AG08395 (cell line): ENCODE results near the gene DHCR7.

Experiments
- DNase-seq: peaks from one replicate; pipeline ENCODE4 v3.0.0; 2012; ENCODE audit warnings: mixed read lengths, low spot score

Gene DHCR7

DNA sequence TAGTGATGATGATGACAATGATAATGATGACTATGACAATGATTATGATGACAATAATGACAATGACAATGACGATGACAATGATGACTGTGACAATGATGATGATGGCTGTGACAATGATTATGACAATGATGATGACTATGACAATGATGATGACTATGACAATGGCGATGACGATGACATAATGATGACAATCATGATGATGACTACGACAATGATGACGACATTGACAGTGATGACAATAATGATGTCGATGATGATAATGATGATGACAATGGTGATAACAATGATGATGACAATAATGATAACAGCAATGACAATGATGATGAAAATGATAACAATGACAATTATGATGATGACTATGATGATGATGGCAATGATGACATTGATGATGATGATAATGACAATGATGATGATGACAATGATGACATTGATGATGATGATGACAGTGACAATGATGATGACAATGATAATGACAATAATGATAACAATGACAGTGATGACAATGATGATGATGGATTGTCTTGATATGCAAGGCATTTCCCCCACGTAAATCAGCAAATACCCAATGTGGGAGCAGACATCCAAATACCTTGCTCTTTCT is 37.7 kb downstream of the DHCR7 start:
- DNase-seq: no peak

DNA sequence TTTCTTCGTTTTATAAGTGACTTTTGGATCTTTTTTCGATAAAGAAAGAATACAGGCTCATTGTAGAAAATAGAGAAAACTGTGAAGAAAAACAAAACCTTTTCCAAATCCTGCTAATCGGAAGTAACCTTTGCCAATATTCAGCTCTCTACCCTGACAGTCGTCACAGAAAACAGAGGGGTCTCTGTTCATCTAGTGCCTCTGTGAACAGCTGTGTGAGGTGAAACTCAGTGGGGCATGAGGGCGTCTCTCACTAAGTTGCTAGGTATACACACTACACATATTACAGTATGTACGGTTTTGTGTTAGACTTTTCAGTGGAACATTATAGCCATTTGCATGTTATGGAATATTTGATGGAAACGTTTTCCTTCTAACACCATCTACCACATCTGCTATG is 39.4 kb downstream of the DHCR7 start:
- DNase-seq: no peak

DNA sequence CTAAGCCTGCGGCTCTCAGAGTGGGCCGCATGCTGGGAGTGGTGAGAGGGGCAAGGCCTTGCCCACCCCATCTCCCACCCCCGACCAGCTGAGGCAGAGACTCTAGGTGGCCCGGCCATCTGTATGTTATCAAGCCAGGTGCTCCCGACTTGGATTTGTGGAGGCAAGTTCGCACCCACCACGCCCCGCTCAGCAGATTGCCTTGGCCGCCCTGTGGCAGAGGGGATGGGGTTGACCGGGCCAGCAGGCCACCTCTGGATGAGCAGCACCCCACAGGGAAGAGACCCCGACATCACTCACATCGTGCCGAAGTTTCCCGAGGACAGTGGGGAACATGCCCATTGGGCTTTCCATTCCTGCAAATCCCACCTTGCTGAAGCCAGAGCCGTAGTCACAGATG is 40.8 kb downstream of the DHCR7 start:
- no peak for DNase-seq

DNA sequence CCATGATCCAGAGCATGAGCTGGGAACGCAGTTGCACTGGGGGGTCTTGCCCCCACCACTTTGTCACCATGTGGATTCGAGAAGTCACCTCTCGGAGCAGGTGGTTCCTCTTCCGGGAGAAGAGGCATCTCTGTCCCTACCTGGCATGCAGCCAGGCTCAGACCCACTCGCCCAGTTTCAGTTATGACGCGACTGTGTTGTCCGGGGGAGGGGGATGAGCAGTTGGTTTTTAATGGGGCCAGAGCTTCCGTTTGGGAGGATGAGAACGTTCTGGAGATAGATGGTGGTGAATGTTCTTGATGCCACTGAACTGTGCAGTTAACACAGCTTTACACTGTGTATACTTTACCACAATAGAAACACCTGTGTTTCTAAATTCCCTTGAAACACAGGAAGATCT is 41.5 kb downstream of the DHCR7 start:
- DNase-seq: no peak

DNA sequence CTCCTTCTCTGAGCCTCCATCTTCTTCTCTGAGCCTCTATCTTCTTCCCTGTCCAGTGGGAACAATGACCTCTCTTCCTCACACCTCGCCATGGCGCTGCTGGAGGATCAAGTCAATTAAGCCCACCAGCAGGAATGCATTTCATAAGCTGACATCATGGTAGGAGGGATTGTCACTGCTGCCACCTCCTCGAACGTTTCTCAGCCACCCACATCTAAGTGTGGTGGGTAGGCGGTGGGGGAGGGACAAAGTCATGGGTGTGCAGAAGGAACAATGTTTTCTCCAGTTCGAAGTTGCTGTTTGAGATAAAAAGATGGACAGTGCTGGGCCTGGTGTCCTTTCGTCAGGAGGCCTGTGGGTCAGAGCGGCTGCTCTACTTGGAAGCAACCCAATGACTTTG is 44.0 kb downstream of the DHCR7 start:
- no peak for DNase-seq

DNA sequence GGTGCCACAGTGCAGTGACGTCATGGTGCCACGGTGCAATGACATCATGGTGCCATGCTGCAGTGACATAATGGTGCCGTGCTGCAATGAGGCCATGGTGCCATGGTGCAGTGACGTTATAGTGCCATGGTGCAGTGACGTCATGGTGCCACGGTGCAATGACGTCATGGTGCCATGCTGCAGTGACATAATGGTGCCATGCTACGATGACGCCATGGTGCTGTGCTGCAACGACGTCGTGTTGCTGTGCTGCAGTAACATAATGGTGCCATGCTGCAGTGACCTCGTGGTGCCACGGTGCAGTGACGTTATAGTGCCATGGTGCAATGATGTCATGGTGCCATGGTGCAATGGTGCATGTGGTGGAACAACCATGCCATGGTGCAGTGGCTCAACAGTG is 45.3 kb downstream of the DHCR7 start:
- no peak for DNase-seq

DNA sequence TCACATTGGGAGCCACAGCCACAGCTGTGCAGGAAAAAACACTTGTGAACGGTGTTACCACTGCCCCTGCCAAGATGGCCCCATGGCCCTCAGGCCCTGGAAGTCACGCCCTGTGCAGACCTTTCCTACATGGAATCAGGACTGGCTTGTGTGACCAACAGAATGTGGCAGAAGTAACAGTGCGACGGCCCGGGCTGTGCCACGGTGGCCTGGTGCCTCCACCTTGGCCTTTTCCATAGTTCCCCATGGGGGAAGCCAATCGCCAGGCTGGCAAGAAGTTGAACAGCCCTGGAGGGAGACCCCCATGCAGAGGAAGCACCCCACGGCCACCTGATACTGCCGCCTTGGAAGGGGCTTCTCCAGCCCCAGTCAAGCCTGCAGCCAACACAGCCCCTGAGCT is 48.0 kb downstream of the DHCR7 start:
- DNase-seq: no peak

DNA sequence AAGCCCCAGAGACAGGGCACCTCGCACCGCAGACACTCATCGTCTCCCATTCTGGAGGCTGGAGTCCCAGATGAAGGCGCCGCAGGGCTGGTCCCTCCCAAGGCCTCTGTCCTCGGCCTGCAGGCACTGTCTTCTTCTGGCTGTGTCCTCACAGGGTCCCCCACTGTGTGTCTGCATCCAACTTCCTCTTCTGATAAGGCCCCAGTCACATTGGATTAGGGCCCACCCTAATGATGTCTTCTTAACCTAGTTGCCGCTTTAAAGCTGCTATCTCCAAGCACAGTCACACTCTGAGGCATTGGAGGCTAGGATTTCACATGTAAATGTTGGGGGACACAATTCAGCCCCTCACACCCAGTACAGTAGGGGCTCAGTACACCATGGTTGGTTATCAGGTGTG is 48.9 kb downstream of the DHCR7 start:
- DNase-seq: no peak

DNA sequence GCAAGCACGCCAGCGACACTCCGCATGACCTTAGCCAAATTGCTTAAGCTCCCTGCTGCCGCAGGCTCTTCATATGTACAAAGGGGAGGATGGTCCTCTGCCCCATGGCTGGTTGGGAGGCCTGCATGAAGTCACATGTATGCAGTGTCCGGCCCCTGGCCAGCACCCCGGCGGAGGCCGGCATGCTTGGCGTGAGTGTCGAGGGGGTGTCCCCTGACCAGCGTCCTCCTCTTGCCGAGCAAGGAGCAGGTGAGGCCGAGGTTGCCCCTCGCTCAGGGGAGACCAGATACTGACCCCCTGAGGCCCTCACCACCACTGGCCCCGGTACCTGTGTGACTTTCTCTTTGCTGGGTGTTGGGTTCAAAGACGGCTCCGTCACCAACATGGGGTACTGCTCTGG is 50.2 kb downstream of the DHCR7 start:
- no peak for DNase-seq

DNA sequence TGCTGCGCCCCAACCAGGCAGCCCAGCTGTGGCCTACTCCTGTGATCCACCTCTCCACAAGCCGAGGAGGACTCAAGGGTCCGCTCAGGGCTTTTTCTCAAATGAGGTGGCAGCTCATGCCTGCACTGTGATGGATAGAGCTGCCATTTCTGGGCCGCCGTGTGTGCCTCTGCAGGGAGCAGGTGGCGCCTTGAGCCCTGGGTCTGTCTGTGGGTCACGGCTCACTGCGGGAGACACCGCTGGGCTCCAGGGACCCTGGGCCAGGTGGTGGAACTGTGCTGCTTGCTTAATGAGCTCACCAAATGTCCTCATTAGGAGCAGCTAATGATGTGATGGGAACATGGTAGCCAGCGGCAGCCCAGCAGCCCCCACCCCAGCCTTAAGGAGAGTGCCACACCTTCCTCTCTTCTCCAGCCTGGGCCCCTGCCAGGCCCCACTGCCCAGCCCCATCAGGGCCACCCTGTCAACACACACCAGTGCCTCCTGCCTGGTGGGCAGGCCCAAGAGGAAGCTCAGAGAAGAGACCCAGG is 50.8 kb downstream of the DHCR7 start:
- no peak for DNase-seq

DNA sequence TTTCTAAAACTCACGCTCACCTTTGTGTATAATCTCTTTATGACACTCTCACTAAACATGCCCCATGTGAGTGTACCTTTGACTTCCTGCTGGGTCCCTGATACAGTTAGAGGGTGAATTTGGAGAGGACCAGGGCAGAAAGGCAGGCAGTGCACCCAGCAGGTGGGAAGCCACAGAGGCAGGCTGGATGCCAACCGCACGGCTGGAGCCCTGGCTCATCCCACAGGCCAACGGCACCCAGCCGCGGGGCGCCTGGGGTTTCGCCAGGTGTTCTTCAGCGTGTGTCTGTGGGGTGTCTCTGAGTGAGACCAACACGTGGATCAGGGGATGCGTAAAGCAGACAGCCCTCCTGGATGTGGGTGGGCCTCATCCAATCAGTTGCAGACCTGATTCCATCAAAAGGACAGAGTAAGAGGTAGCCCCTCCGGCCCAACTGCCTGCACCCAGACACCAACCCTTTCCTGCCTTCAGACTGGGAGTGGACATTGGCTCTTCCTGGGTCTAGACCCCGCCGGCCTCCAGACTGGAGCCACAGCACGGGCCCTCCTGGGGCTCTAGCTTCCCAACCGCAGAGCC is 51.6 kb downstream of the DHCR7 start:
- no peak for DNase-seq

DNA sequence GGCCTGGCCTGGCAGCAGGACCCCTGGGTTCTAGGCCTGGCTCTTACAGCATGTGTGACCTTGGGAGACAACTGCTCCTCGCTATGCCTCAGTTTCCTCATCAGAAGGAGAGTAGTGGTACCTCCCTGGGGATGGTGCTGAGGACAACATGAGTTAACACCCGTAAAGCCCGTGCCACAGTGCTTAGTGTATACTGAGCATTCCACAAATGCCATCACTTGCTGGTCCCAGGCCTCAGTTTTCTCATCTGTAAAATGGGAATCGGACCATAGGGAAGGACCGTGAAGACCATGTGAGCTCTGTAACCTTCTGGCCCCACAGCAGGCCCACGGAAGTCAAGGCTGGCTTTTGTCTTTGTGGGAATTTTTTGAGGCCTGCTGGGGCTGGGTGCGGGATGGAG is 52.4 kb downstream of the DHCR7 start:
- DNase-seq: no peak

DNA sequence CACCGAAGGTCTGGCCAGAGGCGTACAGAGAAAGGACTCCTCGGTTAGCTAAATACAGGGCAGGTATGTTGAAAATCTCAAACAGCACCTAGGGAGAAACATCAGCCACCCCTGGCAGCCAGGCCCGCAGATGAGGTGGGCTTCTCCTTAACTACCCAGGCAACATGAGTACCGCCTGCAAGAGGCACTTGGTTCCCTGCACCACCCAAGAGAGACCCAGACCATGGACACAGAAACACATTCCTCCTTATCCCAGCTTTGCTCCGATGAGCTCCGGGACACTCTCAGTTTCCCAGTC is 53.0 kb downstream of the DHCR7 start:
- no peak for DNase-seq

DNA sequence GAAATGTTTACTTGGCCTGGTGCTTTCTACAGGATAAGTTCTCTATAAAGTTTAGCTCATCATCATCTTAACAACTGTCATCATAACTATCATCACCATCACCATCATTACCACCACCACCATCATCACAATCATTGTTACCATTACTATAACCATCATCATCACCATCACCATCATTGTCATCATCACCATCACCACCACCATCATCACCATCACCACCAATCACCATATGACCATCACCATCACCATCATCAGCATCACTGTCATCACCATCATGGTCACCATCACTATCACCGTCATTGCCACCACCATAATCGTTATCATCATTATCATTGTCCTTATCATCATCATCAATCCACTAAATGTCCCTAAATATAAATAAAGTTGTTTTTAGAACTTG is 54.9 kb downstream of the DHCR7 start:
- DNase-seq: no peak

DNA sequence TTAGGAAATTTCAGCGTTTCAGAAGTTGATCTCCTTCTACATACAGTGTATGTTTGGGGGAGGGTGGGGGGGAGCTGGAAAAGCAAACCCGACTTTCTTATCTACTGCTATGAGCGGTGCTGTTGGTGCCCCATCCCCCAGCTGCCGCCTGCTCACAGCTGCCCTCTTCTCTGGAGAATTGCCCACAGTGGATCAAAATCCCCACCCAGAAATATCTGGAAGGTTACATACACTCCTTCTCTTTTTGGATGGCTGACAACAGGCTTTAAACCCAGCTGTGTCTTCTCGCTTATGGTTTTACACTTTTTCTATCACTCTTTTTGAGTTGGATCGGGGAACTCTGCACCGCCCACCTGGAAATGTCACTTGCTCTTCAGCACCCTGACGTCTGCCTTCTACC is 56.4 kb downstream of the DHCR7 start:
- DNase-seq: no peak

DNA sequence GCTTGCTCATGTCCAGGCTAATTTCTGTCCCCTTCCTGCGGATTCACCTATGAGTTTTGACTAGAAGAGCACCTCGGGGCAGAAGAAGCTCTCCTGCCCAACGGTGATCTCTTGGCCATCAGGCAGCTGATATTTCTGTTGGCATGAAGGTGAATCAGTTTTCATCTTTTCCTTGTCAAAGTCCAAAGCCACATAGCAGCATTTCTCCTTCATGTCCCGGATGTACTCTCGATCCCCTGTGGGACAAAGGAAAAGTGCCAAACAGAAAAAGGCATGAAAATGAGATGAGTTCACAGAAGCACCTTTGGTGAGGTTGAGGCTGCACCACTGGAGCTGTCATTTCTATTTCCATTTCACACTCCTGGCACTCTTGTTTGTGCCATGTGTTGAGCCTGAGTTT is 56.8 kb downstream of the DHCR7 start:
- no peak for DNase-seq

DNA sequence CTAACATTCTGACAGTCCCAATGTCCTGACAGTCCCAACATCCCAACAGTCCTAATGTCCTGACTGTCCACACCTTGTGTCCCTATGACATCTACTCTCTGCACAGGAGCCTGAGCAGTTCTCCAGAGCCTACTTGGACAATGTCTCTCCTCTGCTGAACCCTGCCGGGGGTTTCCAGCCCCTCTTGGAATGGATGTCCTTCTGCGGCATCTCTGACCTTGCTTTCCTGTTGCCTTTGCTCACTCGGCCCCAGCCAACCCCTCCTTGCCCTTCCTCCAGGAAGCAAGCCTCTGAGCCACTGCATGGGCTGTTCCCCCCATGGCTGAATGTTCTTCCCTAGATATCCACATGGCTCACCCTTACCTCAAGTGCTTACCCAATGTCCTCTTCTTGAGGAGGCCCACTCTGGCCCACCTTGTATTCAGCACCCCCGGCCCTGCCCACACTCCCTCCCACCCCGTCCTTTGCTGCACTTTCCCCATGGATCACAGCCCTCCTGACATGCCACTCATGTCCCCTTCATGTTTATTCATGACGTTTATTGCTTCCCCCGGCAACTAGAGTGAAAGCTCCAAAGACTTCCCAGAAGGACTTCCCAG is 59.5 kb downstream of the DHCR7 start:
- no peak for DNase-seq

DNA sequence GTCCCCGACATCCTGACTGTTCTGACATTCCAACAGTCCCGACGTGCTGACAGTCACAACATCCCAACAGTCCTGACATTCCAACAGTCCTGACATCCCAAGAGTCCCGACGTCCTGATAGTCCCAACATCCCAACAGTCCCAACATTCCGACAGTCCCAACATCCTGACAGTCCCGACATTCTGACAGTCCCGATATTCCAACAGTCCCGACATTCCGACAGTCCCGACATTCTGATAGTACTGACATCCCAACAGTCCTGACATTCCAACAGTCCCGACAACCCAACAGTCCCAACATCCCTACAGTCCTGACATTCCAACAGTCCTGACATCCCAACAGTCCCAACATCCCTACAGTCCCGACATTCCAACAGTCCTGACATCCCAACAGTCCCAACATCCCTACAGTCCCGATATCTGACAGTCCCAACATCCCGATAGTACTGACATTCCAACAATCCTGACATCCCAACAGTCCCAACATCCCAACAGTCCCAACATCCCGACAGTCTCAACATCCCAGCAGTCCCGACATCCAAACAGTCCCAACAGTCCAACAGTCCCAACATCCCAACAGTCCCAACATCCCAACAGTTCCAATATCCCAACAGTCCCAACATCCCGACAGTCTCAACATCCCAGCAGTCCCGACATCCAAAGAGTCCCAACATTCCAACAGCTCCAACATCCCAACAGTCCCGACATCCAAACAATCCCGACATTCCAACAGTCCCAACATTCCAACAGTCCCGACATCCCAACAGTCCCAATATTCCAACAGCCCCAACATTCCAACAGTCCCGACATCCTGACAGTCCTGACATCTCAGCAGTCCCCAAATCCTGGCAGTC is 60.2 kb downstream of the DHCR7 start:
- DNase-seq: no peak

DNA sequence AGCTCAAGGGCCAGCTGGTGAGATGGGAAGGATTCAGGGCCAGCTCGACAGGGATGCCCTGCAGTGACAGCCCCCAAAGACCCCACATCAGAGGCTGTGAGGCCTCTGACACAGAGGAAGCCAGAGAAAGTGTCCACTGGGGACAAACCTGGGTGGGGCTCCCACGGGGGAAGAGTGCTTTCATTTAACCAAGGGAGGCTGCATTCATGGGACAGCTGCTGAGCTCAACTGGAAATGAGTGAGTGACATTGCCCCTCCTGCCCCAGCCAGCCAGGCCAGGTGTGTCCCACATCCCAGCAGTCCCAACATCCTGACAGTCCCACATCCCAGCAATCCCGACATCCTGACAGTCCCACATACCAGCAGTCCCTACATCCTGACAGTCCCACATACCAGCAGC is 61.0 kb downstream of the DHCR7 start:
- no peak for DNase-seq

DNA sequence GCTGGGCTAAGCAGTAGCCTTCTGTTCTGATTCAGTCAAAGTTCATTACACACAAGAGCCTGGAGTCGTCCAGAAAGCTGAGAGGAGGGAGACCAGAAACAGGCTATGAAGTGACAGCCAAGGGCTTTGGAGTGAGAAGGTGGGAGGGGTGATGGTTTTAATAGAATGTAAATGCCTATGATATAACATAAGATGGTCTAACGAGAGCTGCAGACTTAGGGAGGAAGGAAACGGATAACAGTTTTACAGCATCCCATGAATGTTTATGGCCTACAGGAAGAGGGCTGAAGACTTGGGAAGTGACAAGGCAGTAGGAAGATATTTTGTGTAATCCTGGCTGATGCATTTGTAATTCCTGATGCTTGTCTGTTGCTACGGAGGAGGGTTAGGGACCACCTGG is 62.0 kb downstream of the DHCR7 start:
- no peak for DNase-seq

DNA sequence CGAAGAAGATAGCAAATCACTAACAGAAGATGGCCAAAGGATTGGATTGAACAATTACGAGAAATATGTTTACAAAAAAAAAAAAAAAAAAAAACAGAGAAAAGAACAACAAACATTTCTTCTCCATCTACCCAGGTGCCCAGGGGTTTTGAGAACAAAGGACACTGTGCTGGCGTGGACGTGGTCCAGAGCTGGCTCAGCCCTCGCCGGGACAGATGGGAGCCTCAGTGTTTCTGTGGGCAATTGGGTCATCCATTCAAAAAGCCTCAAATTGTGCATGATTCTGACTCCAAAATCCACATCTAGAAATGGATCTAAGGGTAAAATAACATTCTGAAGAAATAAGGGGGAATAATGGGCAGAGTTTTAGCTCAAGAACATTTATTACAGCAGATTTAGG is 63.1 kb downstream of the DHCR7 start:
- DNase-seq: no peak

DNA sequence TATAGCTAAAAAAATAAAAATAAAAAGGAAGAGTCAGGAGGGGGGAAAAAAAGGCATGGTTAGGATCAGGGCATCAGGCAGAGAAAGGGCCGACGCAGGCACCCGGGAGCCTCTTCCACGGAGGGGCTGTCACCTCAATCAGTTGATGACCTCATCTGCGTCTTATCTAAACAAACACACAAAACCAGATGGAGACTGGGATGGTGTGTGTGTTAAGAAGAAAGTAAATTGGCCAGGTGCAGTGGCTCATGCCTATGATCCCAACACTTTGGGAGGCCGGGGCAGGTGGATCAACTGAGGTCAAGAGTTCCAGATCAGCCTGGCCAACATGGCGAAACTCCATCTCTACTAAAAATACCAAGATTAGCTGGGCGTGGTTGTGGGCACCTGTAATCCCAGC is 63.6 kb downstream of the DHCR7 start:
- DNase-seq: no peak
